ENCODE data around the gene CFAP65. TPM values are rescaled to one million over a fixed set of nuclear protein-coding genes. Genes with fewer than 3 reads are reported as not detected.

Gene CFAP65
- total RNA-seq, 4 donors from 2014 or later: 1.5 to 3.6 TPM; not detected in 2

DNA sequence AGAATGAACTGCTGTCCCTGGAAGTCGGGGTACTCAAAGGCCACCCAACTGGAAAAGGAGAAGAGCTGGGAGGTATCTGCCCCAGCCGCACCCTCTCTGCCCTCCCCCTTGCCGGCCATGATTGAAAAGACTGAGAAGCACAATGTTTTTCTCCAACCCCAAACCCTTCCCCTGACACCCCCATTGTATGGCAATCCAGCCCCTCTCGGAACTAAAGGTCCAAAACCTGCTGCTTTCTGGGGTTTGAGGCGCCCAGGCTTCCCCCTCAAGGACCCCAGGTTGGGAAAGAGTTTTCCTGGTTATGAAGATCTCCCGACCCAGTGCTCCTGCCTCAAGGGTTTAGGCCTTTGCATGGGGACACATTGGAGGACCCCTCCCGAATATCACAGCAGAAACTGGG, 49.1 kb downstream of the CFAP65 start:
- peaks cover 0 to 26% (median 12%) of the 10 kb centered on the region in 4 donors for H3K4me1 ChIP-seq
- no peak overlapping the region for H3K27ac ChIP-seq
- H3K36me3 ChIP-seq: no peaks in the 10 kb centered on the region
- peaks cover 0 to 65% of the 10 kb centered on the region in 2 donors for H3K27me3 ChIP-seq
- no peak for DNase-seq
- TF ChIP-seq, protein P1, sequence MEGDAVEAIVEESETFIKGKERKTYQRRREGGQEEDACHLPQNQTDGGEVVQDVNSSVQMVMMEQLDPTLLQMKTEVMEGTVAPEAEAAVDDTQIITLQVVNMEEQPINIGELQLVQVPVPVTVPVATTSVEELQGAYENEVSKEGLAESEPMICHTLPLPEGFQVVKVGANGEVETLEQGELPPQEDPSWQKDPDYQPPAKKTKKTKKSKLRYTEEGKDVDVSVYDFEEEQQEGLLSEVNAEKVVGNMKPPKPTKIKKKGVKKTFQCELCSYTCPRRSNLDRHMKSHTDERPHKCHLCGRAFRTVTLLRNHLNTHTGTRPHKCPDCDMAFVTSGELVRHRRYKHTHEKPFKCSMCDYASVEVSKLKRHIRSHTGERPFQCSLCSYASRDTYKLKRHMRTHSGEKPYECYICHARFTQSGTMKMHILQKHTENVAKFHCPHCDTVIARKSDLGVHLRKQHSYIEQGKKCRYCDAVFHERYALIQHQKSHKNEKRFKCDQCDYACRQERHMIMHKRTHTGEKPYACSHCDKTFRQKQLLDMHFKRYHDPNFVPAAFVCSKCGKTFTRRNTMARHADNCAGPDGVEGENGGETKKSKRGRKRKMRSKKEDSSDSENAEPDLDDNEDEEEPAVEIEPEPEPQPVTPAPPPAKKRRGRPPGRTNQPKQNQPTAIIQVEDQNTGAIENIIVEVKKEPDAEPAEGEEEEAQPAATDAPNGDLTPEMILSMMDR (IDR thresholded peaks at IDR 0.05): no peak
- TF ChIP-seq POLR2A (IDR thresholded peaks at IDR 0.05): no peak
- H3K9me3 ChIP-seq: no peaks in the 10 kb centered on the region
- H3K4me3 ChIP-seq: no peak overlapping the region

DNA sequence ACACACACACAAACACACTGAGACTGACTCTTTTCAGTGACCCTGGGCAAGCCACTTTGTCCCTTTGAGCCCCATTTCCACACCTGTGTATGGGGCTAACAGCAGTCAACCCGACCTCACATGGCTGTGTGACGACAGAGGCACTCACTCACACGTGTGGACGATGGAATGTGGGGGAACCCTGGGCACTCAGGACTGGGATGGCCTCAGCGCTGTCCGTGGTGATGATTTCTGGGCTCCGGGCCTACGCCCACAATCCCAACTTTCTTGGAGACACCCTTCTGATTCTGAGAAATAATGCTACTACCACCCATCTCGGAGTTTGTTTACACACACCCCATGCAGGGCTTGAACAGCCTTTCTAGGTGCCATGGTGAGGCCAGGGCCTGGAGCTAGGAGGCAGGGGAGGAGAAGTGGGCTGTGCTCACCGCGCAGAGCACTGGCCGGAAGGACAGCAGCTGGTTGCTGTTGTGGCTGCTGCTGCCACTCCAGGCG, 49.6 kb downstream of the CFAP65 start:
- TF ChIP-seq POLR2A (IDR thresholded peaks at IDR 0.05): no peak
- TF ChIP-seq, protein P1 (IDR thresholded peaks at IDR 0.05): no peak
- Histone ChIP-seq H3K4me3 (no peak overlapping the region), H3K4me1 (peaks cover 0 to 25% (median 12%) of the 10 kb centered on the region in 4 donors), H3K9me3 (no peaks in the 10 kb centered on the region), H3K27me3 (peaks cover 0 to 70% of the 10 kb centered on the region in 2 donors), H3K36me3 (no peaks in the 10 kb centered on the region), H3K27ac (no peak overlapping the region)
- peak in 1 of 3 donors; percentile 44 for DNase-seq

DNA sequence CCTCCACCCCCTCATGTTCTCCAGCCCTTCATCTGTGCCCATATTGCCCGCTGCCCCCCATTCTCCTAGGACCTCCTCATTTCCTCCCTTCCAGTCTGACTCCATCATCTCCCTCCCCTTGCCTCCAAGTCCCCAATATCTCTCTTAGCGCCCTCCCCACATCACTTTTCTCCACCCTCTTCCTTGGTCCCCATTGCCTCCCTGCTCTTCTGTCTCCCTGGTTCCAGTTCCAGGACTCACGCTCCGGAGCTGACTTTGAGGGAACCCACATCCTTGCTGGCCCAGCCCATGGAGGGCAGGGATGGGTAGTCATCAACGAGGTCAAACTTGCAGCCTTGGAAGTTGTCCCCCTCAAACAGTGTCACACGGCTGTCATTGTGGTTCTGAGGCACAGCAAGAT, 50.7 kb downstream of the CFAP65 start:
- H3K36me3 ChIP-seq: no peaks in the 10 kb centered on the region
- peak in 1 of 3 donors; percentile 29 for DNase-seq
- H3K4me1 ChIP-seq: peaks cover 0 to 19% (median 6%) of the 10 kb centered on the region in 4 donors
- TF ChIP-seq, protein P1 (IDR thresholded peaks at IDR 0.05): no peak
- TF ChIP-seq POLR2A (IDR thresholded peaks at IDR 0.05): no peak
- H3K27ac ChIP-seq: no peak overlapping the region
- H3K9me3 ChIP-seq: no peaks in the 10 kb centered on the region
- peaks cover 0 to 77% of the 10 kb centered on the region in 2 donors for H3K27me3 ChIP-seq
- H3K4me3 ChIP-seq: no peak overlapping the region

DNA sequence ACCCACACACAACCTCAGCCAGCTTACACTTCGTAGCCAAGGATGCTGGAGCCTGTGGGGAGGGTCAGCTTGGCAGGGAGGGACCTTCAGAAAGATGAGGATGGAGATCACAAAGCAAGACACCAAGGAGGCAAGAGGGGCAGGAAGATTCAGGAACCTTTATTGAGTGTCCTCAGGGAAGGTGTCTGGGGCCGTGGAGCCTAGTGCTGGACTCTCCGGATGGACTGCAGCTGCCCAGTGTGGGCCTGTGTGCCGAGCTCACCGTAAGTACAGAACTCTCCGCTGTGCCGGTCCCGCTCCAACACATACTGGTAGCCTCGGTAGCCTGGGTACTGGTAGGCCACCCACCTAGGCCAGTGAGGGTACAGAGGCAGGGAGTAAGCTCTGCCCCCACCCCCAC, 51.3 kb downstream of the CFAP65 start:
- Histone ChIP-seq H3K36me3 (no peaks in the 10 kb centered on the region), H3K27me3 (peaks cover under 1 to 77% of the 10 kb centered on the region in 2 donors), H3K27ac (no peak overlapping the region), H3K4me3 (no peak overlapping the region), H3K4me1 (peaks cover 0 to 24% (median 6%) of the 10 kb centered on the region in 4 donors), H3K9me3 (no peaks in the 10 kb centered on the region)
- peak in 1 of 3 donors; percentile 22 for DNase-seq
- TF ChIP-seq, protein P1 (IDR thresholded peaks at IDR 0.05): no peak
- no peak for TF ChIP-seq POLR2A (IDR thresholded peaks at IDR 0.05)

- H3K4me3 ChIP-seq: no peak overlapping the region
- H3K4me1 ChIP-seq: peaks cover 0 to 31% (median 9%) of the 10 kb centered on the region in 4 donors
- DNase-seq: peak in 1 of 3 donors; percentile 10
- H3K27me3 ChIP-seq: peaks cover 3 to 81% of the 10 kb centered on the region in 2 donors
- H3K27ac ChIP-seq: no peak overlapping the region
- TF ChIP-seq POLR2A (IDR thresholded peaks at IDR 0.05): no peak
- TF ChIP-seq, protein P1 (IDR thresholded peaks at IDR 0.05): no peak
- no peaks in the 10 kb centered on the region for H3K9me3 ChIP-seq
- no peaks in the 10 kb centered on the region for H3K36me3 ChIP-seq
Measured at GRCh38 chr2:218988650-218989049, 52.7 kb downstream of the CFAP65 start.
